GM19043 (cell line): ENCODE data around the gene PPIF.
"Not testable (repeated sequence)": the region's sequence is repeated elsewhere in the genome, so short reads cannot be mapped to it uniquely, and the experiment has no call there.

Experiments used
- ATAC-seq: cut with Tn5 transposase; IDR thresholded peaks from one replicate; pipeline ENCODE4 v1.9.1; 2021; ENCODE audit warnings: low read depth; ENCODE audit not compliant: unreplicated experiment

The PPIF gene

DNA sequence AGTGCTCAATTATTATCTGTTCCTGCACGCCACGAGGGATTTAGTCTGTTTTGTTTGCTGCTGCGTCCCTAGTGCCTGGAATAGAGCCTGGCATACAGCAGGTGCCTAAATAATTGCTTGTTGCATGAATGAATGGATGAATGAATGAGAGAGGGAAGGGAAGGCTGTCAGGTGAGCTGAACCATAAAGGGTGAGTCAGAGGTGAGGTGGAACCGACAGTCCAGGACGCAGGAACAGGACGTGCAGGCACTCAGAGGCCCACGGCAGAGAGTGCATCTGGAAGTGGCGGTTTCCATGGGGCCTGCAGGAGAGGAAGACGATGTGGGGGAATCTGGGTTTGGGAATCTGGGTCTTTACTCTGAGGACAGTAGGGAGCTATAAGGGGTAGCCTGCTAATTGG, 17.7 kb upstream of the PPIF start:
- ATAC-seq = no peak

DNA sequence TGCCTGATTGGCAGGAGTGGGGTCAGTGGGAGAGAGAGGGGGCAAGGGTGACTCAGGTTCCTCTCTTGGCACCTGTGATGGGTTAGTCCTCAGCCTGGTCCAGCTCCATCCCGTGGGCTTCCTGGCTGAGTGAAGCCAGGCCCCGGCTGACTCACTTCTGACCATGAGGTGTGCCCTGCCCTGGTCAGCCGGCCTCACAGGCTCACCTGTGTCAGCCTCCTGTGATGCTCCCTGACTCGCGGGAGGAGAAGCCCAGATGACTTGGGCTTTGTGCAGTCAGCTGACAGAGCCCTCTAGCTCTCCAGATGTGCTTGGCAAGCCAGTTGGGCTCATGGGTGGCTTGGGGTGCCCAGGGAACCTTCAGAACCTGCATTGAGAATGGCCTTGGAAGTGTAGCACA, 16.0 kb upstream of the PPIF start:
- ATAC-seq = peak; percentile 16

DNA sequence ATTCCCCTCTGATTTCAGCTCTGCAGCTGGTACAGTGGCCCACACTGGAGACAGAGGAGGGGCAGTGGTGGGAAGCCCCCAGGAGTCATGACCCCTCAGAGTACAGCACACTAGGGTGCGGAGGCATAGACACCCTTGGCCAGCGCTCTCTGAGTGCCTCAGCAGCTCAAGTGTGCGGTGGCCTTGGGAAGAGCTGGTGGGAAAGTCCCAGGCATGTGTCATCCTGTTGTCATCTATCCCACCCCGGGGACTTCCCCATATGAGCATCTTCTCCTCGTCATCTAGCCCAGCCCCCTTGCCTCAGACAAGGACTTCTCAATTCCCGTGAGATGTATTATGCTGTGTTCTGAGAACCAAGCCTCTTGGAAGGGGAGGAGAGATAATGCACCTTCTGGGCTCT, 15.6 kb upstream of the PPIF start:
- peak; percentile 73 for ATAC-seq

DNA sequence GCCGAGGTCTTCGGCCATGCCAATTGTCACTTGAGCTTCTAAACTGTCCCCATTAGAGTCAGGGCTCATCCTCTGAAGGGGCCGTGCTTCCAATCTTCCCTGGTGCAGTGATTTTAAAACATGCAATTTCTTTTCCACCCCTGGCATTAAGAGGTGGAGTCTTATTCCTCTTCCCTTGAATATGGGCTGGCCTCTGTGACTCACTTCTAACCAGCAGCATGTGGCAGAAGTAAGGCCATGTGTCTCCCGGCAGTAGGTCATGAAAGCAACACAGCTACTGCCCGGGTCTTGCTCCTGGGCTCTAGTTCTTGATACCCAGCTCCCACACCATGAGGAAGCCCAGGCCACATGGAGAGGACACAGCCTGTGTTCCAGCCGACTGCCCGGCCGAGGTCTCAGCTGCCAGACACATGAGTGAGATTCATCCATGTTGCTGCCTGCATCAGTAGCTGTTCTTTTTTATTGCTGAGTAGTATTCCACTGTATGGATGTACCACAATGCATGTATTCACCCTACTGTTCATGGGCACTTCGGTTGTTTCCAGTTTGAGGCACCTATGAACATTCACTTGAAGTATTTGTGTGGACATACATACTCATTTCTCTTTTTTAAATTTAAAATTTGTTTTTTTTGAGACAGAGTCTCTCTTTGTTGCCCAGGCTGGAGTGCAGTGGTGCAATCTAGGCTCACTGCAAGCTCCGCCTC, 14.5 kb upstream of the PPIF start:
- ATAC-seq = not testable (repeated sequence)

DNA sequence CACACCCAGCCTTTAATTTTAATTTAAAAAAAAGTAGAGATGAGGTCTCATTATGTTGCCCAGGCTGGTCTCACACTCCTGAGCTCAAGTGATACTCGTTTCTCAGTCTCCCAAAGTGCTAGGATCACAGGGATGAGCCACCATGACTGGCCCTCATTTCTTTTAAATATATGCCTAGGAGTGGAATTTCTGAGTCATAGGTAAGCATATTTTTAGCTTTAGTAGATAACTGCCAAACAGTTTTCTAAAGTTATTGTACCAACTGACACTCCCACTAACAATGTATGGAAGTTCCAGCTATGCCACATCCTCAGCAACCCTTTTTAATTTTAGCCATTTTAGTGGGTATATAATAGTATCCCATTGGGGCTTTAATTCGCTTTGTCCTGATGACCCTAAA, 13.8 kb upstream of the PPIF start:
- ATAC-seq = no peak

DNA sequence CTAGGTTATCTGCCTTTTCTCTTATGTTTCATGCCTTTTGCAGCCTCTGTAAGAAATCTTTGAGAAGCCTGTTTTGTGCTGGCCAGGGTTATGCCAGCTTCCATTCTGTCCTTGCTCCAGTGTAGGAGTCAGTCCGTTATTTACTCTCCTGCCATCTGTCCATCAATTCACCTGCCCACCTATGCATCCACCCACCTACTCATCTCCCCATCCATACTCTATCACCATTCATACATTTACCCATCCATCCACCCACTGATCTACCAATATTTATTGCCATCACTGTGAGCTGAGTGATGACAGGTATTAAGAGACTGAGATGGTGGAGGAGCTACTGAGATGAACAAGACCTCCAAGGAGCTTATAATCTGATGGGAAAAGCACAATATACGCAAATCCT, 12.7 kb upstream of the PPIF start:
- no peak for ATAC-seq

DNA sequence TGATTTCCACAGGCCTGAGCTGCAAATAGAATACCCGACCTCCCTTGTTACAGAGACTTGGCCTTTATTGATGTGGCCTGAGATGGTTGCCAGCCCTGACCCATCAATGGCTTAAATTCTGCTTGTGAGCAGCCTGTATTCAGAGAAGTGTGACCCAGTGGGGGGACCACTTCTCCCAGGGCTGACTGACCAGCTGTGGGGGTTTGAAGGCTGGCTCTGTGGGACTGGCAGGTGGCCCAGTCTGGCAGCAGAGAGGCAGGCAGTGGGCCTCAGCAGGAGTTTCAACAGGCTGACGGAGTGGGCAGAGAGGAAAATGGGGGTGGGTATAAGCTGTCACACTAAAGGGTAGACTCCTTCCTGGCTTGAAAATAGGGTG, 12.2 kb upstream of the PPIF start:
- no peak for ATAC-seq

DNA sequence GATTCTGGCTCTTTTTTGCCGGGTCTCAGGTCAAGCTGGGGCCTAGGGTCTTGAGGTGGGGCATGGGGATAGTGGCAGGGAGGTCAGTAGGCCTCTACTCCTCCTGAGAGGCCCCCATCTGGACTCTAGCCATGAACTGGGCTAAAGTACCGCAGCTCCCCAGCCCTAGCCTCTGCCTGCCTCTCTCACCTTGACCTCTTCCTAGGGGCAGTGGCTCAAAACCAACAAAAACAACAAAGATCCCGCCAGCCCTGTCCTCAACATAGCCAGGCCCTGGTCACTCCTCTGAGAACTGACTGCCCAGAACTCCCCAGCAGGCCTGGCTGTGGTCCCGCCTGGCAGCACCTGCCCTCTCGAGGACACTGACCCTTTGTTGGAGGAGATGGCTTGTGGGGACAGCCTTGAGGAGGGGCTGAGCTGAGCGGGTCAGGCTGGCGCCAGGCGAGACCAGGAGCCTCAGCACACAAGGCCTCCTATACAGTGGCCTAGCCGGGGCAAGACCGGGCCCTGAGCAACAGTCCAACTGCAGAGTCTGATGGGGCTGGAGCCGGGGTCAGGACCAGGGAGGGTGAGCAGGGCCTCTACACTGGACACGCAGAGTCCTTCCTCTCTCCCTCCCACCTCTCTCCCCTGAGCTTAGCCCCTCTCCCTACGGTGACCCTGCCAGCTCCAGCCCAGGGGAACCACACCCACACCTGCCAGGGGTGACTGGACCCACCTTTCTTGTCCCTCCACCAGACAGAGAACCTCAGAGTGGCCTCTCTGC, 11.6 kb upstream of the PPIF start:
- no peak for ATAC-seq

DNA sequence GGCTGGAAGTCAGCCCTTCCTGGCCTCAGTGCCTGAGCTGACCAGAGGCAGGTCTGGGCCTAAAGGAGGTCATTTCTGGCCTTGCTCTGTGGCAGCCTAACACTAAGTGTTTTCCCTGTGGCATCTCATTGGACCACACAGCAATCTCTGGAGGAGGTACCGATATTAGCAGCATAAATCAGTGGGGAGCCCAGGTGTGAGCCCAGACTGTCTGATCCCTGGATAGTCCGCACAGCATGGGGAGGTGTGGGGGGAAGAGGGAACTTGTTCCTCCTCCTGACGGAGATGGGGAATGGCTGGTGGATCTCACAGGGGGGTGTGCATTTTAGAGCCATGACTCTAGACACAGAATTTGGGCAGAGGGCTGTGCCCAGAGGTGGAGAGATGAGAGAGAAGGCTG, 11.0 kb upstream of the PPIF start:
- no peak for ATAC-seq

DNA sequence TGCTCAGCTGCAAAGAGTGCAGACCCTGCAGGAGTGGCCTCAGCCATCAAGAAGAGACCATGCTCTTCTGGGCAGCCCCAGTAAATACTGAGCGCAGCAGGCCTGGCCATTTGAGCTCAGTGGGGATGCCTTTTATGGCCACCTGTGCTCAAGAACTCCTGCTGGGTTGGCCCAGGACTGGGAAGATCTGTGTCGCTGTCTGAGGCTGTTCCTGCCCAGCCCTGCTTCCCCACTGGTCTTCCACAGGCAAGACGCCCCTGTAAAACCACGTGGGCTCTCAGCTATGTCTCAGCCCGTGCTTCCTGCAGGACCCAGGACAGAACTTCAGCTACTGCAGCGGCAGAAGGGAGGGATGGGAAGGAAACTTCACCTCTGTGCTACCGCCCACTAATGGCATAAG, 10.5 kb upstream of the PPIF start:
- ATAC-seq = no peak

DNA sequence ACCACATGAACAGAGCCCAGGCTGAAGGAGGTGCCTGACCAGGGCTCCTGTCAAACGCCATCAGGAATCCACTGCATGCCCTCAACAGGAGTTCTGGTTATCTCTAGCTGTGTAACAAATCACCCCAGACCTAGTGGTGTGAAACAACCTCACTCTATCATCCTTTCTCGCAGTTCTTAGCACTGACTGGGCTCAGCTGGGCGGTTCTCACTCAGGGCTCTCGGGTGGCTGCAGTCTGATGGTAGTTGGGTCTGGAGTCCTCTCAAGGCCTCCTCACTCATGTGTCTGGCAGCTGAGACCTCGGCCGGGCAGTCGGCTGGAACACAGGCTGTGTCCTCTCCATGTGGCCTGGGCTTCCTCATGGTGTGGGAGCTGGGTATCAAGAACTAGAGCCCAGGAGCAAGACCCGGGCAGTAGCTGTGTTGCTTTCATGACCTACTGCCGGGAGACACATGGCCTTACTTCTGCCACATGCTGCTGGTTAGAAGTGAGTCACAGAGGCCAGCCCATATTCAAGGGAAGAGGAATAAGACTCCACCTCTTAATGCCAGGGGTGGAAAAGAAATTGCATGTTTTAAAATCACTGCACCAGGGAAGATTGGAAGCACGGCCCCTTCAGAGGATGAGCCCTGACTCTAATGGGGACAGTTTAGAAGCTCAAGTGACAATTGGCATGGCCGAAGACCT, 9.3 kb upstream of the PPIF start:
- ATAC-seq = not testable (repeated sequence)

DNA sequence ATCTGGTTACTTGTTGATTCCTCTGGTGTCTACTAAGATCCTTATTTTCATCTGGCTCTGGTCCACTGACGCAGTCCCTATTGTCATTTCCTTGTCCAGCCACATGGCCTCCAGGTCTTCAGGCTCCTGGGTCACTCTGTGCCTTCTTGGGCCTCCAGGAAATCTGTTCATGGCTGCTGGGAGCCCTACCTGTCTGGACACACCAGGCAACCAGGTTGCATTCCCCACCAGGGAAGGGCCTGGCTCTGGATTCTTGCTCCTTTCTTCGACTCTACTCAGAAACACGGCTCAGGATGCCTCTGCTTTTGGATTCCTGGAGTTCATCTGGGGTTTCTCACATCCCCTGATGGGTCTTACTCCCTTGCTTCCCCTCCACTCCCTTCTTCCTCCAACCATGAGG, 8.0 kb upstream of the PPIF start:
- no peak for ATAC-seq

DNA sequence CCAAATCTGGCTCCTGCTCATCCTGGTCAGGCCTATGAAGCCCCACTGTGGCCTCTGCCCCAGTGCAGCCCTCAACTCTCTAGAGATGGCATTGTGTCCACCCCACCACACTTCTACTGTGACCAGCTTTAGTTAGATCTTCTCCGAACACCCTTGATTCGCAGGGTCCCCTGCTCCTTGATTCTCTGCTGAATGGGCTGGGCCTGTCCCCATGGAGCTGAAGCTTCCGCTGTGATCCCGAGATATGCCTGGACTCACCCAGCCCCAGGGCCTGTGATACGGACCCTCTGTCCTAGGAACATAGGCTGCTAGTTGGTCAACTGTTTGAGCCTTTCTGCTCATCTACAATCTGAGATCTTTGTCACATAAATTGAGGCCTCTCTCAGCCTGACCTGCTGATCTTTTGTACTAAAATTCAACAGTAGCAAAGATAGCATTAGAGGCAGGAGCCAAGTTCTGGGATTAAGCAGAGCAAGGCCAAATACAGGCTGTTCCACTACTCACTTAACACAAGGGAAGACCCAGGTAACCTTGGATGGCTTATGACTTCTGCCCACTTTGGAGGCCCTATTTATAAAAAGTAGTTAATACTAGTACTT, 6.5 kb upstream of the PPIF start:
- no peak for ATAC-seq

DNA sequence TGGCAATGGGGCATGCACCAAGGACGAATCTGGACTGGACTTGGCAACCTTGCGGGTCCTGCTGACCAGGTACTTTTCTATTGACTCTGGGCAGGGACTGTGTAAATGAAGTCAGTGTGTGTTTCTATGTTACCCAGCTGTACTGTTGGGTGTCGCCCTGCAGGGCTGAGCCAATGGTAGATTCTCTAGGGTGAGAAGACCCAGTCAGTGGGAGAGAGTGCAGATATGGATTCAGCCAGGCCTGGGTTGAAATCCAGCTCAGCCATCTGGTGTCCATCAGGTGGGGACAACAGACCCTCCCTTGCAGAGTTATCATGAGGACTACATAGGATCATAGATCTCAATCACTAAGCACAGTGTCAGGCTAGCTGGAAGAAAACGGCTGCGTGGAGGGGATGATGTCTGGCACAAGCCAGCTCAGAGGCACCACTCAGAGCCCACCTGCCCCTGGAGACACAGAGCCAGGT, 4.9 kb upstream of the PPIF start:
- ATAC-seq = no peak

DNA sequence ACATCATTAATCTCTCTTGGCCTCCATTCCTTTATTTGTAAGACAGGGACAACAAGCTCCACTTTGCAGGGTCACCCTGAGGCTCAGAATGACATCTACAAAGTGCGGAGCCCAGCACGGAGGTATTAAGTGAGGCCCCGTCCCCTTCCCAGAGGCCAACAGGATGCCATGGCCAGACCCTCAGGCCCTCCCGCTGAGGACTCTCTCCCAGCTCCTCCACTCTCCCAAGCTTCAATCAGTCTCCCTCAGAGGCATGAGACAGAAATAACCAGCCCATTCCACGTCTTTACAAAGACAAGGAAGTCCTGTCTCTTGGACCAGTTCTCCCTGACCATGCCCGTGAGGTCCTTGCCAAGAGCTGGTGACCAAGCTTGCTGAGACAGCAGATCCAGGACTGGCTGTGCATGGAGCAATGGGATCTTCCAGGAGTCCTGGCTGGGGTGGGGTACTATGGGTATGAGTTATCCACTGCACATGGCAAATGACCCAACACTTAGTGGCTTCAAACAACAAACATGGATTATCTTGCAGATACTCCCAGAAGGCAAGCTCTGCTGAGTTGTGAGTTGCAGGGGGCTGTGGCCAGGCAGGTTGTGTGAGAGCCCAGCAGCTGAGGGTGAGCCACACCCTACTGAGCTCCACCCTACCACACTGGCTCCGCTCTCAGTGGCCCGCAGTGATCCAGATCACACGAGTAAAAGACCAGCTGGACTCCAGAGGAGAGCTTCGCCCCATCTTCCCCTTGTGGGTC, 4.3 kb upstream of the PPIF start:
- ATAC-seq = no peak

DNA sequence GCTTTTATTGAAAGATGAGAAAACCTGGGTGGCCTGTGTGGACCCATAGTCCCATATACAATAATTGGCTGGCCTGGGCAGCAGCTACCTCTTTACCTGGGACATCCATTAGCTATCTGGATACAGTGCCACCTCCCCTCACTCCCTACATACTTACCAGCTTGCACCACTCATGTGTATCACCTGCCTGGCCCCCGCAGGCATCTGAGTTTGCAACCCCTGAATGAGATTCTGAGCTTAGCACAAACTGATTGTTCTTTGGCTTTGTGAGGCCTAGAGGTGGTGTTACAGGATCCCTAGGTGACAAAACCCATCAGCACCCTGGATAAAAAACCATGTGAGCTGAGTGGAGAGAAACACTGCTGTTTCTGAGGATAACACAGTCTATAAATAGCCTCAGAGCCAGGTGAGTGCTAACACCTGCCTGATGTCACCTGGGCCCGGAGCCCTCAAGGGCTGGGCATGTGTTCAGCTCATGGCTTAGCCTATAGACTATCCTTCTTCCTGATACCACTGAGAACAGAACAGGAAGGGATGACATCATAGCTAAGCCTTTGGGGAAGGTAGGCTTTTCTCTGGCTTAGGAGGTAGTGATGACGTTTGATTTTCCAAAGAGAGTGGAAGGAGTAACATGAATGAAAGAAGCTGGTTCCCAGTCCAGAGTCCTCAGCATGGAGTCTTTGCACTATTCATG, 2.6 kb upstream of the PPIF start:
- no peak for ATAC-seq

DNA sequence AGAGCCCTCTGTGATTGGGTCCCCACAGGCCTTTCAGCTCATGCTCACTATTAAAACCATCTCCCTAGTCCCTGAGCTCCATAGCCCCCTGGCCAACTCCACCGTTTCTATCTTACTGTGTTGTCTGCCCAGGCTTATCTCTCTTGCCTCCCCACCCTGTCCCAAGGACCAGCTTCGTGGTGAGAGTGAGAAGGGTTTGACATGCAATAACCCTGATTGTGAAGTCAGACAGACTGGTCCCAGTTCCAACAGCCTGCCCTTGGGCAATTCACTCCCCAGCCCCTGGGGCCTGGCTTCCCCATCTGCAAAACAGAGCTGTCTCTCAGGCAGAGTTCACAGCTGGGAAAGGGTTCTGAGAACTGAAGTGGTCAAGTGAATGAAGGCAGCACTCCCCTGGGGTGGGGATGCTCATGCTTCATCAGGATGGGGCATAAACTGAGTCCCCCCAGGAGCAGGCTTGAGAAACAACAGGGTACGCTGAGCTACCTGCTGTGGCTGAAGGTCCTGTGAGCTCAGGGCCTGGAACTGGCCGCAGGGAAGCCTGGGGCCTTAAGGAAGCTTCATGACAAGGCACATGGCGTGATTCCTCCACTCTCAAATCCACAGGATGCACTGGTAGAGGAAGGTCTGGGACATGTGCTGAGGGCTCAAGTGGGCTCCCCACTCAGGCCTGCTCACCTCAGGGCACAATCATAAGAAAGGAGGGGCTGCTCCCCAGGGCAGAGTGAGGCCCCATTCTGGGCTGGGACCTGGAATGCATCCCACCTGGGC, 1.8 kb upstream of the PPIF start:
- ATAC-seq = no peak

DNA sequence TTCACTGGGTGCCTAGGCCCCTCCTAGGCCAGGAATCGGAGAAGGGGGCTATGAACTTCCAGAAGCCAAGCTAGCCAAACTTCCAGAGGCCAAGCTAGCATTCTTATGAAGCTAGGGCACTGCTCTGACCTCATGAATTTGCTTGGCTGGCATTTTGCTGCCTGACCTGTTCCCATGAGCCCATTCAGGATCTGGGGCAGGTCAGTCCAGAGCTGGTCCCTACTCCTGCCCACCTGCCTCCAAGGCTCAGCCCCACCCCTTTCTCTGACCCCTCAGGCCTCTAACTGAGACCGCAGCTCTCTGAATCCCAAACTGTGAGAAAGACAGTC, 1.3 kb upstream of the PPIF start:
- ATAC-seq = no peak
